ENCODE measurements around the gene MYO5B.

GRCh38 chr18:49834258-49834657 lies 360.7 kb downstream of the MYO5B start:
- no peak for TF ChIP-seq CTCF (IDR thresholded peaks at IDR 0.05; ENCODE audit: low read depth, low read length, poor library complexity, severe bottlenecking)
- TF ChIP-seq EZH2phosphoT487 (IDR thresholded peaks at IDR 0.05; ENCODE audit: borderline replicate concordance, low read length) = no peak

Data from DOHH2 (cell line).